HG03060 (cell line): ENCODE data around the gene GRB10.
A peak's percentile ranks its signal among the peaks of the same experiment; 100 is the strongest.

Experiments
- ATAC-seq: cut with Tn5 transposase; IDR thresholded peaks from one replicate; pipeline ENCODE4 v1.9.1; 2021; ENCODE audit warnings: low read depth, moderate number of reproducible peaks; ENCODE audit not compliant: unreplicated experiment

GRB10 gene

GRCh38 chr7:50621973-50622490 lies 160.7 kb downstream of the GRB10 start:
- ATAC-seq: no peak

- no peak for ATAC-seq
Measured at GRCh38 chr7:50621206-50621605, 161.5 kb downstream of the GRB10 start.

- ATAC-seq: no peak
Measured at GRCh38 chr7:50620433-50620832, 162.3 kb downstream of the GRB10 start.

- ATAC-seq: no peak
Measured at GRCh38 chr7:50619684-50620083, 163.0 kb downstream of the GRB10 start.

GRCh38 chr7:50618281-50618680 lies 164.4 kb downstream of the GRB10 start:
- ATAC-seq: no peak

- ATAC-seq: no peak
Measured at GRCh38 chr7:50615519-50616080, 167.1 kb downstream of the GRB10 start.

- ATAC-seq: no peak
Measured at GRCh38 chr7:50614721-50615518, 167.8 kb downstream of the GRB10 start.

- no peak for ATAC-seq
Measured at GRCh38 chr7:50613473-50613872, 169.2 kb downstream of the GRB10 start.

- no peak for ATAC-seq
Measured at GRCh38 chr7:50612704-50613103, 170.0 kb downstream of the GRB10 start.

GRCh38 chr7:50610521-50611277 lies 172.0 kb downstream of the GRB10 start:
- ATAC-seq: peak; percentile 51

GRCh38 chr7:50608196-50608906 lies 174.3 kb downstream of the GRB10 start:
- ATAC-seq: no peak

GRCh38 chr7:50607524-50608125 lies 175.1 kb downstream of the GRB10 start:
- no peak for ATAC-seq

- no peak for ATAC-seq
Measured at GRCh38 chr7:50605059-50605458, 177.6 kb downstream of the GRB10 start.

GRCh38 chr7:50603287-50603686 lies 179.4 kb downstream of the GRB10 start:
- no peak for ATAC-seq

- no peak for ATAC-seq
Measured at GRCh38 chr7:50599385-50599784, 183.3 kb downstream of the GRB10 start.

- ATAC-seq: no peak
Measured at GRCh38 chr7:50598460-50599343, 184.0 kb downstream of the GRB10 start.

GRCh38 chr7:50596484-50596883 lies 186.2 kb downstream of the GRB10 start:
- ATAC-seq: no peak

GRCh38 chr7:50595491-50596102 lies 187.1 kb downstream of the GRB10 start:
- no peak for ATAC-seq
